Type B pancreatic cell (in vitro differentiated cells): ENCODE results near the gene NOXA1. TPM values are rescaled to one million over a fixed set of nuclear protein-coding genes. Genes with fewer than 3 reads are reported as not detected.

ENCODE experiments used
- DNase-seq: peaks from one replicate; pipeline ENCODE4 v3.0.0; 2021; ENCODE audit warnings: mixed read lengths; ENCODE audit not compliant: unreplicated experiment; ENCODE audit errors: extremely low spot score
- H3K27ac Mint-ChIP-seq: 2 replicates; pipeline ENCODE4 v1.8.0; 2021; ENCODE audit warnings: mild to moderate bottlenecking, mixed read lengths
- H3K27me3 Mint-ChIP-seq: 2 replicates; pipeline ENCODE4 v1.8.0; 2021; ENCODE audit warnings: mixed read lengths
- H3K36me3 Mint-ChIP-seq: 2 replicates; pipeline ENCODE4 v1.8.0; 2021; ENCODE audit warnings: mixed read lengths
- H3K4me1 Mint-ChIP-seq: one replicate; pipeline ENCODE4 v1.8.0; 2021; ENCODE audit warnings: mixed read lengths; ENCODE audit not compliant: unreplicated experiment
- H3K4me3 Mint-ChIP-seq: 2 replicates; pipeline ENCODE4 v1.8.0; 2021; ENCODE audit warnings: mild to moderate bottlenecking, mixed read lengths
- H3K9me3 Mint-ChIP-seq: 2 replicates; pipeline ENCODE4 v1.8.0; 2021; ENCODE audit warnings: mixed read lengths
- long read RNA-seq: library from polyadenylated mRNA; unstranded; transcript quantifications from one replicate; pipeline ENCODE4 v2.0.0, GENCODE V29; 2020
- total RNA-seq: library from RNA; stranded (reverse); gene quantifications from 2 replicates; pipeline ENCODE4 v1.2.1, GENCODE V29; 2021; ENCODE audit warnings: low replicate concordance
- TF ChIP-seq, protein P1 (sequence below): fragments of 200-600 bp; sonication (generic); conservative IDR thresholded peaks from 2 replicates; pipeline ENCODE4 v1.5.0; 2021; ENCODE audit warnings: antibody characterized with exemption, mild to moderate bottlenecking

The NOXA1 gene, protein sequence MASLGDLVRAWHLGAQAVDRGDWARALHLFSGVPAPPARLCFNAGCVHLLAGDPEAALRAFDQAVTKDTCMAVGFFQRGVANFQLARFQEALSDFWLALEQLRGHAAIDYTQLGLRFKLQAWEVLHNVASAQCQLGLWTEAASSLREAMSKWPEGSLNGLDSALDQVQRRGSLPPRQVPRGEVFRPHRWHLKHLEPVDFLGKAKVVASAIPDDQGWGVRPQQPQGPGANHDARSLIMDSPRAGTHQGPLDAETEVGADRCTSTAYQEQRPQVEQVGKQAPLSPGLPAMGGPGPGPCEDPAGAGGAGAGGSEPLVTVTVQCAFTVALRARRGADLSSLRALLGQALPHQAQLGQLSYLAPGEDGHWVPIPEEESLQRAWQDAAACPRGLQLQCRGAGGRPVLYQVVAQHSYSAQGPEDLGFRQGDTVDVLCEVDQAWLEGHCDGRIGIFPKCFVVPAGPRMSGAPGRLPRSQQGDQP
- total RNA-seq = 6.4 and 14.3 TPM in 2 replicates
- long read RNA-seq = 0 reads

- TF ChIP-seq, protein P1, sequence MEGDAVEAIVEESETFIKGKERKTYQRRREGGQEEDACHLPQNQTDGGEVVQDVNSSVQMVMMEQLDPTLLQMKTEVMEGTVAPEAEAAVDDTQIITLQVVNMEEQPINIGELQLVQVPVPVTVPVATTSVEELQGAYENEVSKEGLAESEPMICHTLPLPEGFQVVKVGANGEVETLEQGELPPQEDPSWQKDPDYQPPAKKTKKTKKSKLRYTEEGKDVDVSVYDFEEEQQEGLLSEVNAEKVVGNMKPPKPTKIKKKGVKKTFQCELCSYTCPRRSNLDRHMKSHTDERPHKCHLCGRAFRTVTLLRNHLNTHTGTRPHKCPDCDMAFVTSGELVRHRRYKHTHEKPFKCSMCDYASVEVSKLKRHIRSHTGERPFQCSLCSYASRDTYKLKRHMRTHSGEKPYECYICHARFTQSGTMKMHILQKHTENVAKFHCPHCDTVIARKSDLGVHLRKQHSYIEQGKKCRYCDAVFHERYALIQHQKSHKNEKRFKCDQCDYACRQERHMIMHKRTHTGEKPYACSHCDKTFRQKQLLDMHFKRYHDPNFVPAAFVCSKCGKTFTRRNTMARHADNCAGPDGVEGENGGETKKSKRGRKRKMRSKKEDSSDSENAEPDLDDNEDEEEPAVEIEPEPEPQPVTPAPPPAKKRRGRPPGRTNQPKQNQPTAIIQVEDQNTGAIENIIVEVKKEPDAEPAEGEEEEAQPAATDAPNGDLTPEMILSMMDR = peak; percentile 80
- DNase-seq = peak; percentile 97
- Mint-ChIP-seq H3K9me3 (no peaks in the 10 kb centered on the region), H3K27me3 (no peaks in the 10 kb centered on the region), H3K27ac (peak within 1 kb of the TSS; percentile 56), H3K36me3 (no peaks in the 10 kb centered on the region), H3K4me3 (peak within 1 kb of the TSS; percentile 89), H3K4me1 (peaks cover 15% of the 10 kb centered on the region)
Observed at GRCh38 chr9:137422604-137423513, at the start of gene NOXA1, which contains the start of gene EXD3. Gene NOXA1 (plus strand): TSS chr9:137423393. CDS start chr9:137423530, 137 bp downstream. Gene EXD3 (minus strand): TSS chr9:137423162. CDS start chr9:137395357, 27,805 bp downstream.

DNA sequence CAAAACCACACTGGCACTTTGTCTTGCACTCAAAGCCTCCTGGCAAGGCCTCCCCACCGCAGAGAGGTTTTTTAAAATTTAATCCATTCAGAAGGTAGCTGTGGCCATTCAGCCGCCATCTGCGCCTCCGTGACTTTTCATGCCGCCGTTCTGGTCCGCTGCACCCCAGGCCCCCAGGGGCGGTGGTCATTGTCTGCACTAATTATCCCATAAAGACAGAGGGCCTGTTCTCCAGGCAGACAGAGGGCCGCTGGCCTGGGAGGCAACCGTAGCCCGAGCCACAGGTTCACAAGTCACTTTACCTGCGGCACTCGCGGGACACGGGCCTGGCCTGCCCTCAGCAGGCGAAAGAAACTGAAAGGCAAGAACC is 49.6 kb upstream of the NOXA1 start:
- no peaks in the 10 kb centered on the region for H3K9me3 Mint-ChIP-seq
- TF ChIP-seq, protein P1 = no peak
- peaks cover 4% of the 10 kb centered on the region for H3K4me1 Mint-ChIP-seq
- H3K4me3 Mint-ChIP-seq = no peak overlapping the region
- no peaks in the 10 kb centered on the region for H3K36me3 Mint-ChIP-seq
- H3K27me3 Mint-ChIP-seq = no peaks in the 10 kb centered on the region
- no peak overlapping the region for H3K27ac Mint-ChIP-seq
- no peak for DNase-seq

DNA sequence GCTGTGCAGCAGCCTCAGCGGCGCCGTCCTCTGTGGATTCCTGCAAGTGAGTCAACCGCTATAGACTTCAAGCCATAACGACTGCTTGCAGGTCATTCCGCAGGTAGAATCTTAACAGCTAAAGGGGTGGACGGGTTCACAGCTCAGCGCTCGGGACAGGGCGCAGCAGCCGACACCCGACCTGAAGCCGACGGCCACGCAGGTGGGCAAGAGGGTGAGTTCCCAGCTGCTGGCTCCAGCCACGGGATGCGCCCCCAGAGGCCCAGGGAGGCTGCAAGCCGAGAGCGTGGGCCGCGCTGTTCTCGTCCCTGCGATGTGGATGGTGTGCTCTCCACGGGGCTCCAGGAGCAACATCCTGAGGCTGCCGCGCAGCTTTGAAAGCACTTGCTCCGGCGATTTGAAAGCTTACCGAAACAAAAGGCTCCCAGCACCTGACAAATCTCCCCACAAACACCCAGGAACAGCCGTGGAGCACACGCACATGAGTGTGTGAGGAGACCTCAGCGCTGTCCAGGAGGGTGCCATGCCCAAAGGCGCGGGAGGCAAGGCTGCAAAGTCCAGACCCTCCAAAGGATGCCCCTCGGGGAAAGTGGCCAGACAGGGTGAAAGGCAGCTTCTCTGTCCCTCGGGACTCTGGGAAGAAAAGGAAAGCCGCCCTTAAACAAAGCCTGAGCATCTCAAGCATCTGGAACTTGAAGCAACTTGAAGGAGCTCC is 48.9 kb upstream of the NOXA1 start:
- DNase-seq = no peak

GRCh38 chr9:137375321-137376058 is 47.7 kb upstream of the NOXA1 start:
- Mint-ChIP-seq H3K27ac (no peak overlapping the region), H3K9me3 (no peaks in the 10 kb centered on the region), H3K36me3 (no peaks in the 10 kb centered on the region), H3K27me3 (no peaks in the 10 kb centered on the region), H3K4me3 (no peak overlapping the region), H3K4me1 (no peaks in the 10 kb centered on the region)
- DNase-seq = no peak
- TF ChIP-seq, protein P1 = no peak

More for the DNA sequence above, 48.9 kb upstream of the NOXA1 start:
- TF ChIP-seq, protein P1 = no peak
- Mint-ChIP-seq H3K4me1 (peaks cover 4% of the 10 kb centered on the region), H3K27me3 (no peaks in the 10 kb centered on the region), H3K36me3 (no peaks in the 10 kb centered on the region), H3K4me3 (no peak overlapping the region), H3K9me3 (no peaks in the 10 kb centered on the region), H3K27ac (no peak overlapping the region)
